ENCODE results near the gene FGD6. TPM values are rescaled to one million over a fixed set of nuclear protein-coding genes. Genes with fewer than 3 reads are reported as not detected.
A peak's percentile ranks its signal among the peaks of the same experiment; 100 is the strongest.

The FGD6 gene
- total and polyA plus RNA-seq, 11 donors, result 2.8 to 29.1 (median 18.5) TPM

DNA sequence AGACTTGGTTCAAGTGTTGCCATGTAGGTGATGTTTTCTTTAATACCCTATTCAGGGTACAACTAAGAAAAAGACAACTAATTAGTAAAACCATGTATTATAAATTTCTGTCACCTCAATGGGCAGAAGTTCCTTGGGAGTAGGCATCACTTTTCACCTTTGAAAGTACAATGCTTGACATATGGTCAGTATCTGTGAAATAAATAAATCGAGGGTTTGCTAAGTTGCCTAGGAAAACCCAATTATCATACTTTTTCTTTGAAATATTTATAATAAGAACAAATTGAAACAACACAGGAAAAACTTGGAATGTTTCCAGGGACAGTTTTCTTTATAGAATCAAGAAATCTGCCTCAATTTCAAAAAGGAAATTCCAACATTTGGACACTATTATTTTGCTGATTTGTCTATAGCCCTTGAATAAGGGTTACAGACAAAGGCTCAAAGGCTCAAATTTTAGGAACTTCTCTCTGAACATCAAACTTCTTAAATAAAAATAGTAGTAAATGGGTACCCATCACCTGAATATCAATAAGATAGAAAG lies 13.7 kb downstream of the FGD6 start:
- DNase-seq (no peak), ATAC-seq (no peak)
- TF ChIP-seq, protein P1, sequence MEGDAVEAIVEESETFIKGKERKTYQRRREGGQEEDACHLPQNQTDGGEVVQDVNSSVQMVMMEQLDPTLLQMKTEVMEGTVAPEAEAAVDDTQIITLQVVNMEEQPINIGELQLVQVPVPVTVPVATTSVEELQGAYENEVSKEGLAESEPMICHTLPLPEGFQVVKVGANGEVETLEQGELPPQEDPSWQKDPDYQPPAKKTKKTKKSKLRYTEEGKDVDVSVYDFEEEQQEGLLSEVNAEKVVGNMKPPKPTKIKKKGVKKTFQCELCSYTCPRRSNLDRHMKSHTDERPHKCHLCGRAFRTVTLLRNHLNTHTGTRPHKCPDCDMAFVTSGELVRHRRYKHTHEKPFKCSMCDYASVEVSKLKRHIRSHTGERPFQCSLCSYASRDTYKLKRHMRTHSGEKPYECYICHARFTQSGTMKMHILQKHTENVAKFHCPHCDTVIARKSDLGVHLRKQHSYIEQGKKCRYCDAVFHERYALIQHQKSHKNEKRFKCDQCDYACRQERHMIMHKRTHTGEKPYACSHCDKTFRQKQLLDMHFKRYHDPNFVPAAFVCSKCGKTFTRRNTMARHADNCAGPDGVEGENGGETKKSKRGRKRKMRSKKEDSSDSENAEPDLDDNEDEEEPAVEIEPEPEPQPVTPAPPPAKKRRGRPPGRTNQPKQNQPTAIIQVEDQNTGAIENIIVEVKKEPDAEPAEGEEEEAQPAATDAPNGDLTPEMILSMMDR (IDR thresholded peaks at IDR 0.05), result no peak
- no peak for TF ChIP-seq POLR2A (IDR thresholded peaks at IDR 0.05)
- Histone ChIP-seq H3K4me1 (peaks cover 3 to 69% (median 49%) of the 10 kb centered on the region in 12 donors), H3K27me3 (no peaks in the 10 kb centered on the region), H3K9me3 (no peaks in the 10 kb centered on the region), H3K36me3 (peaks cover 0 to 6% (median 0%) of the 10 kb centered on the region in 9 donors), H3K27ac (peak overlapping the region in 11 of 12 donors; percentile 35 to 90 (median 63)), H3K4me3 (no peak overlapping the region)
- 39 to 53% (median 44%) methylated on average over 1 of the region's 1 CpG for WGBS, 4 donors
- intact Hi-C loops (cut with DNase I), result loop anchor here in 1 of 10 donors (10.0 kb wide), 1 partner anchor 69 kb away; no protein-coding TSS in a partner anchor

DNA sequence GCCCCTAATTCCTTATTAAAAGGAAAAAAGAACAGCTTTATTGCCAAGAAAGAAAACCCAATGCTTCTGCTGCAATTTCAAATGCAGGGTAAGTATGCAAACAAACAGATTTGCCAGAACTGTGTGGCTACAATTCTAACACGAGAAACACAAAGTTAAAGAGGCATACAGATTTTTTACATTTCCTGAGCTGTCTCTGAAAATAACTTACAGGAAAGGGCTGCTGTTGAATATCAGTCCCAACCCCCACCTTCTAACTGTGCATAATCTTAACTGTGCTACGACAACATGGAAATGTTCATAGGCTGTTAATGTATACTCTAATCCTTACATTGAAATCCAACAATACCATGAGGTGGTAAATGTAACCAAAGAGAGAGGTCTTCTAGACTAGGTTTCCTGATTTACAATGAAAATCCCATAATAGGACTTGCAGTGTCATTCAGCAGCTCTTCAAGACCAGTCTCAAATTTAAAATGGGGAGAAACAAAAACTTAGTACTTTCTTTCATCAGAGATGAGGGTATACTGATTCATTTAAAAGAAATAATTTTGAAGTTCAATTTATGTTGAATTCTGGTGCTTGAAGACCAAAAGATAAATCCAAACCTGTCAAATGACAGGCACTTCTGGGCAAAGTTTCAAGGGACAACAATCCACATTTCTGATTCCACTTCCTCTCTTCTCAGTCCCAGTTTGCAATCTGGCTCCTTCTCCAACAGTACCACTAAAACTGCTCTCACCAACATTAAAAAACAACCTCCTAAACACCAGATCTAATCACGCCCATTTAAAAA lies 14.4 kb downstream of the FGD6 start:
- Histone ChIP-seq H3K9me3 (no peaks in the 10 kb centered on the region), H3K4me3 (peak overlapping the region in 2 of 12 donors; percentile 4 to 9), H3K36me3 (peaks cover 0 to 1% (median 0%) of the 10 kb centered on the region in 9 donors), H3K4me1 (peaks cover 3 to 69% (median 49%) of the 10 kb centered on the region in 12 donors), H3K27ac (peak overlapping the region in 11 of 12 donors; percentile 35 to 90 (median 59)), H3K27me3 (no peaks in the 10 kb centered on the region)
- ATAC-seq, result peak in 1 of 4 donors; percentile 29
- intact Hi-C loops (cut with DNase I), result loop anchor here in 1 of 10 donors (10.0 kb wide), 1 partner anchor 68 kb away; no protein-coding TSS in a partner anchor
- DNase-seq, result no peak
- 30 to 39% (median 35%) methylated on average over 3 of the region's 3 CpGs for WGBS, 4 donors
- no peak for TF ChIP-seq POLR2A (IDR thresholded peaks at IDR 0.05)
- TF ChIP-seq, protein P1 (IDR thresholded peaks at IDR 0.05), result no peak

DNA sequence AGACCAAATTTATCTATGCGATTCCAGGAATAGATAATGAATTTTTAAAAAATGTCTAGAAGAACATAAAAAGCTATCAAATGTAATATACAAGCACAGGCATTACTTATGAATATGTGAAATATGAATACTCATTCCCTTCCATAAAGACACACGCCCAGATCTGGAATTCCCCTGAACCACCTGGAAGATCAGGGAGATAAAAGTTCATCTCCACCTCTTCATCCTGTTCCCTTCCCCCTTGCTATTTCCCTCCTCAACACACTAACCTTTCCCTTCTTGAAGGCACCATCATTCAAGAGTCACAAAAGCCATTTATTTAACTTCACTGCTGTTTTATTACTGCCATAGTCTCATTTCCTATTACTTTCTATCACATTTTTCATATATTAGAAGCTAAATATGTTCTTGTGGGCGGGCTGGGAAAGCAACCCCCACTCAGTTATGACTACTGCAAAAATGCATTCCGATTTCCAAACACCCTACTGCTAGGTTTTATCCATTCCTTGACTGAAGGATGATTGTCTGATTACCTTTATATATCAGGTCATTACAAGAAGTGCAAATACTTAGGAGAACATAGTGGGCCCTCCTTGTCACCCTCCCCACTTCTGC lies 16.1 kb downstream of the FGD6 start:
- WGBS, 4 donors, result 77 to 83% (median 80%) methylated on average over 4 of the region's 4 CpGs
- Histone ChIP-seq H3K27me3 (no peaks in the 10 kb centered on the region), H3K4me3 (peak overlapping the region in 1 of 12 donors; percentile 9), H3K36me3 (no peaks in the 10 kb centered on the region), H3K9me3 (no peaks in the 10 kb centered on the region), H3K4me1 (peaks cover 3 to 61% (median 49%) of the 10 kb centered on the region in 12 donors), H3K27ac (peak overlapping the region in 9 of 12 donors; percentile 6 to 67 (median 20))
- no peak for TF ChIP-seq POLR2A (IDR thresholded peaks at IDR 0.05)
- intact Hi-C loops (cut with DNase I), result loop anchor here in 1 of 10 donors (10.0 kb wide), 1 partner anchor 66 kb away; no protein-coding TSS in a partner anchor
- ATAC-seq (no peak), DNase-seq (no peak)

DNA sequence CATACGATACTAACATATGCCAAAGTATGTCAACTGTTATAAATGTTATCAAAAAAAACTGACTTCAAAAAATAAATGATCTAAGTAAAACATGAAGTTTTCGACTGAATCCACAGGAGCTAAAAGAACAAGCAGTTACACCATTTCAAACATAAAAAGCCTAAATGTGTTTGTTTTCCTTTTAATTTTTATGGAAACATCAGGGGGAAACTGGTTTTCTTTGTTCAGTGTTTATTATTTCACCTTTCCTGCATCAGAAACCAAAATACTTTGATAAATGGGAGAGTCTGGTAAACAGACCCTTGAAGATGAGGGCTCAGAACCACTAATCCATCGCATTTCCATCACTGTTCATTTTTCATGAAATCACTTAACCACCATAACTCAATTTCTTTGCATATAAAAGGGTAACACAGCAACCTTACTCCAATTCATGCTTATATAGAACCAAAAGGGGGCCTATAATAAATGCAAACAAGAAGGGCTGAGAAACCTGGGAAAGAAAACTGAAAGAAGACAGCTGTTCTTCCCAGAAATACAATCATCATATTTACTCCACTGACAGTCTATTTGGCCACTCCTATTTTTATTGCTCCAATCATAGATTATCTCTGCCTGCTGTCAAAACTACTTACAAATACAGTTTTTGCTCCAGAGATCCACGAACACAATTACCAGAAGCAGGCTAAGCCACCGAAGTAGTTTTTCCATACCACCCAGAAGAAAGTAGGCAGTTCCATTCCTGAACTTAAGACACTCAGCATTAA lies 17.0 kb downstream of the FGD6 start:
- DNase-seq, result no peak
- H3K36me3 ChIP-seq, result no peaks in the 10 kb centered on the region
- 51 to 63% (median 56%) methylated on average over 5 of the region's 5 CpGs for WGBS, 4 donors
- peaks cover 3 to 53% (median 41%) of the 10 kb centered on the region in 12 donors for H3K4me1 ChIP-seq
- TF ChIP-seq, protein P1 (IDR thresholded peaks at IDR 0.05), result no peak
- TF ChIP-seq POLR2A (IDR thresholded peaks at IDR 0.05), result no peak
- ATAC-seq, result no peak
- H3K9me3 ChIP-seq, result no peaks in the 10 kb centered on the region
- H3K27me3 ChIP-seq, result no peaks in the 10 kb centered on the region
- peak overlapping the region in 1 of 12 donors; percentile 9 for H3K4me3 ChIP-seq
- intact Hi-C loops (cut with DNase I), result loop anchor here in 1 of 10 donors (10.0 kb wide), 1 partner anchor 66 kb away; no protein-coding TSS in a partner anchor
- peak overlapping the region in 10 of 12 donors; percentile 6 to 67 (median 26) for H3K27ac ChIP-seq
